ENCODE results near the gene TUBD1. TPM values are rescaled to one million over a fixed set of nuclear protein-coding genes. Genes with fewer than 3 reads are reported as not detected.
"Not testable (repeated sequence)": the region's sequence is repeated elsewhere in the genome, so short reads cannot be mapped to it uniquely, and the experiment has no call there.

TUBD1 gene, protein sequence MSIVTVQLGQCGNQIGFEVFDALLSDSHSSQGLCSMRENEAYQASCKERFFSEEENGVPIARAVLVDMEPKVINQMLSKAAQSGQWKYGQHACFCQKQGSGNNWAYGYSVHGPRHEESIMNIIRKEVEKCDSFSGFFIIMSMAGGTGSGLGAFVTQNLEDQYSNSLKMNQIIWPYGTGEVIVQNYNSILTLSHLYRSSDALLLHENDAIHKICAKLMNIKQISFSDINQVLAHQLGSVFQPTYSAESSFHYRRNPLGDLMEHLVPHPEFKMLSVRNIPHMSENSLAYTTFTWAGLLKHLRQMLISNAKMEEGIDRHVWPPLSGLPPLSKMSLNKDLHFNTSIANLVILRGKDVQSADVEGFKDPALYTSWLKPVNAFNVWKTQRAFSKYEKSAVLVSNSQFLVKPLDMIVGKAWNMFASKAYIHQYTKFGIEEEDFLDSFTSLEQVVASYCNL
- 12.5 TPM for total RNA-seq

DNA sequence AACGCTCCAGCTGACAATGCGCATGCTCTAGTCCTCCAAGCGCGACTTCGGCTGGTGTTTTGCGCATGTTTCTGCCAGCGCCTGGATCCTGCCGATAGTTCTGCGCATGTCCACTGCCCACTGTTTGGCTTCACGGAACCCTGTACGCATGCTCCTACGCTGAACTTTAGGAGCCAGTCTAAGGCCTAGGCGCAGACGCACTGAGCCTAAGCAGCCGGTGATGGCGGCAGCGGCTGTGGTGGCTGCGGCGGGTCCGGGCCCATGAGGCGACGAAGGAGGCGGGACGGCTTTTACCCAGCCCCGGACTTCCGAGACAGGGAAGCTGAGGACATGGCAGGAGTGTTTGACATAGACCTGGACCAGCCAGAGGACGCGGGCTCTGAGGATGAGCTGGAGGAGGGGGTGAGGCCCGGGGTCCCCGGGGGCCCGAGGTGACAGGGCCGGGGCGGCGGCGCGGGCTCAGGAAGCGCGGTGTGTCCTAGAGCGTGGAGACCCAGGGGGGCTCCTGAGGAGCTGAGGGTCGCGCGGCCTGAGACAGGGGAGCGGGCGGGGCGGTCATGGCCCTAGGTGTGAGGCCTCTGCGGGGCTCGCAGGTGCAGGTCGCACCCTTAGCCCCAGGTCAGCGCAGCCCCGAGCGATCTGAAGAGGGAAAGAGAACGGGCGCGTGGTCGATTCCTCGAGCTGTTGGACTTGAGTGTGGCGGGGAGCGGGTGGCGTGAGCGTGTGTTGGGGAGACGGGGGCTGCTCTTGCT lies at the start of gene TUBD1, which contains the start of gene RPS6KB1:
TUBD1 (minus strand) TSS at position 20 of the 752 bp plus-strand sequence. CDS start 1,941 bp downstream, outside the sequence.
RPS6KB1 (plus strand) TSS at position 198 of the 752 bp plus-strand sequence; CDS start at position 262, 64 bp downstream.
- ATAC-seq: peak; percentile 99

DNA sequence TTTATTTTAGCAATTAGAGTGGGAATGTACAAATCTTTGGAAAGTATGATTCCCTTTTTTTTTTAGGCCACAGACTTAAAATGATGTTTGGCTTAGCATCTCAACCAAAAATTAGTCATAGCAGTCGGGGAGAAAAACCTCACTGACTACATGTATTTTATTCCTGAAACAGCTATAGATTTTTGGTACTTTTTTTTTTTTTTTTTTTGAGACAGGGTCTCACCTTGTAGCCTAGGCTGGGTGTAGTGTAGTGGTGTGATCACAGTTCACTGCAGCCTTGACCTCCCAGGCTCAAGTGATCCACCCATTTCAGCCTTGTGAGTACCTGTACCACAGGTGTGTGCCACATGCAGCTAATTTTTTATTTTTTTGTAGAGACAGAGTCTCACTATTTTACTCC lies 48.4 kb upstream of the TUBD1 start:
- ATAC-seq: no peak

- not testable (repeated sequence) for ATAC-seq
Observed at GRCh38 chr17:59940697-59941096, 48.0 kb upstream of the TUBD1 start.

- ATAC-seq: not testable (repeated sequence)
Observed at GRCh38 chr17:59933317-59933716, 40.6 kb upstream of the TUBD1 start.

DNA sequence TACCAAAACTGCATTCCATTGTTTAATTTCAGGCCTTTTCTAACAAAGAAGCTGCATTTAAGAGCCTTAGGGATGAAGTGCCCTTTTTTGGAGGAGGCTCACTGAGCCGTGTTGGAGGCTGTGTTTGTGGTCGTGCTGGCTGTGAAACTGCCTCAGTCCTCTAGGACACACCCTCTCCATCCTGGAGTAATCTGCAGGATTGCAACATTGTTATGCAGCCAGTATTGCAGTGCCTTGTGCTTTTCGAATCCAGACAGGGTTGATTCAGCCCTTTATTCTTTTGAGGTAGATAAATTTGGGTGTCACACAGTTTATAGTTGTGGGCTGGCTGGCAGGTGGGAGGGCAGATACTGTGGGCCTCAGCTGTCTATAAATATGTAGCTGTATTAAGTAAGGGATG lies 38.0 kb upstream of the TUBD1 start:
- peak; percentile 89 for ATAC-seq

DNA sequence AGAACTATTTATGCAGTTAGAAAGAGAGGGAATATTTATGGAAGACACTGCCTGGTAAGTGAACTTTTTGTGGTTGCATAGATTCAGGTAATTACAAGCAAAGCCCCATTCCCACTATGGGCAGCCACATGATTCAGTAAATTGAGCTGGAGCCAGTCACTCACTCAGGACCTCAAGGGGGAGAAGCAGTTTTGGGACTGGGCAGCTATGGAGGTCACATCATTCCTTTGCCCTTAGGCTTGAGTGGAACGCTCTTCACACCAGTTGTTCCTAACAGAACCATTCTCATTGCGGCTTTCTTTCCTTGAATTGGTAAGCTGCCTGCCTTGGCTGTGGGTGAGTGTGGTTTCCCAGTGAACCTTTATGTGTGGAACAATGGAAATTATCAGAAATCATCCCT lies 37.4 kb upstream of the TUBD1 start:
- ATAC-seq: not testable (repeated sequence)

GRCh38 chr17:59920637-59921036 lies 27.9 kb upstream of the TUBD1 start:
- not testable (repeated sequence) for ATAC-seq

GRCh38 chr17:59916446-59916845 lies 23.7 kb upstream of the TUBD1 start:
- no peak for ATAC-seq

DNA sequence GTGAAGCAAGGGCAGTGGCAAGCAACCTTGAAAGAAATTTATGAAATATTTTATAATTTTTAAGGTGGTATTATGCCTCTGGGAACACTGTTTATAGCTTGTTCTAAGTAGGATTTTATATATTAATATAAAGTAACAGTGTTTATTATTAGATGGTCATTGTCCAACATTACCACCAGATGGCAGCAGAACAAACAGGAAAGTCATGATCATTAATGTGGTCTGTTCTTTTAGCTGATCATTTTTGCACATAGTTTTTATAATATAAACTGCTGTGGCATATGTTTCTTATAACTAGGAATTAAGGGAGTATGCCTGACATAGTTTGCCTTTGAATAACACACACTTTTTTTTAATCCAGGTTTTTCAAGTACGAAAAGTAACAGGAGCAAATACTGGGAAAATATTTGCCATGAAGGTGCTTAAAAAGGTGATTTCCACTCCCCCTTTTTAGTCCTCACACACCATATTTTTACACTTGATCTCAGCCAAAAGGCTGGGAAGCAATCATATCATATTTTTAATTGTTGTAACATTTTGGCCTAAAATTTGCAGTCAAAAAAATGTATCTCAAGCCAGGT lies 21.6 kb upstream of the TUBD1 start:
- peak; percentile 35 for ATAC-seq

- no peak for ATAC-seq
Observed at GRCh38 chr17:59907467-59907866, 14.7 kb upstream of the TUBD1 start.

- no peak for ATAC-seq
Observed at GRCh38 chr17:59903455-59903854, 10.7 kb upstream of the TUBD1 start.

DNA sequence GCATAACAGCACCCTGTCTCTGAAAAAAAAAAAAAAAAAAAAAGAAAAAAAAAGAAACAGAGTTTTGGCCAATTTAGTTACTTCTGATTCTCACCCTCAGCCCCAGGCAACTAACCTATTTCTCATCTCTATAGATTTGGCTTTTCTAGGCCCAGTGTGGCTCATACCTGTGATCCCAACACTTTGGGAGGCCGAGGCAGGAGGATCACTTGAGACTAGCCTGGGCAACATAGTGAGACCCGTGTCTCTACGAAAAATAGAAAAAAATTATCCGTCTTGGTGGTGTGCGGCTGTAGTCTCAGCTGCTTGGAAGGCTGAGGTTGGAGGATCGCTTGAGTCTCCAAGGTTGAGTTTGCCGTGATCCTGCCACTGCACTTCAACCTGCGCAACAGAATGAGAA lies 8.9 kb upstream of the TUBD1 start:
- ATAC-seq: no peak

- no peak for ATAC-seq
Observed at GRCh38 chr17:59899099-59899498, 6.4 kb upstream of the TUBD1 start.

- no peak for ATAC-seq
Observed at GRCh38 chr17:59897090-59897489, 4.3 kb upstream of the TUBD1 start.

GRCh38 chr17:59893676-59894100 lies 945 bp upstream of the TUBD1 start:
- ATAC-seq: no peak

- peak; percentile 41 for ATAC-seq
Observed at GRCh38 chr17:59892251-59892923, 356 bp downstream of the TUBD1 start.

- ATAC-seq: peak; percentile 22
Observed at GRCh38 chr17:59890720-59891119, 2.0 kb downstream of the TUBD1 start.

- ATAC-seq: no peak
Observed at GRCh38 chr17:59888145-59888750, 4.5 kb downstream of the TUBD1 start.

DNA sequence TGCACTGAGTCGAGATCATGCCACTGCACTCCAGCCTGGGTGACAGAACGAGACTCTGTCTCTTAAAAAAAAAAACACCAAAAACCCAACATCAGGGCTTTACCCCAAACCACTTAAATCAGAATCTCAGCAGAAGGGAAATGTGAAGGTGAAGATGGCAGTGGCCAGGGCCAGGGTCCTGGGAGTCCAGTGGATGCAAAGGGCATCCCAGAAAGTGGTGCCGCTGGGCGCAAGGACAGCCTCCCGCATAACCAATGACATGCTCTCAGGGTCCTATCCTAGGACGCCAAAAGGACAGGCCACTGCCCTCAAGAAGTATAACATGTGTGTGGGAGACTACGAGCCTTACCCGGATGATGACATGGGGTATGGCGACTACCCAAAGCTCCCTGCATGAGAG lies 7.9 kb downstream of the TUBD1 start:
- ATAC-seq: no peak

DNA sequence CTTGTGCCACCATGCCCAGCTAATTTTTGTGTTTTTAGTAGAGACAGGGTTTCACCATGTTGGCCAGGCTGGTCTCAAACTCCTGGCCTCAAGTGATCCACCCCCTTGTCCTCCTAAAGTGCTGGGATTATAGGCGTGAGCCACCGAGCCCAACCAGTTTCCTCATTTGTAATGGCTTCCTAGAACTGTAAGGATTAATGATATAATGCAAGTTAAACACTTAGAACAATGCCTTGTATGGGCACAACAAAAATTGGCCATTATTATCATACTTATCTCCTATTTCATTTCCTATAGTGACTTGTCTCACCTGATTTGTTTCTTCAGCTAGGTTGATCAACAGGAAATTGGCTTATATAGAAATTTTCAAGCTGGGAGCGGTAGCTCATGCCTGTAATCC lies 14.1 kb downstream of the TUBD1 start:
- peak; percentile 88 for ATAC-seq

- no peak for ATAC-seq
Observed at GRCh38 chr17:59877965-59878364, 14.8 kb downstream of the TUBD1 start.

DNA sequence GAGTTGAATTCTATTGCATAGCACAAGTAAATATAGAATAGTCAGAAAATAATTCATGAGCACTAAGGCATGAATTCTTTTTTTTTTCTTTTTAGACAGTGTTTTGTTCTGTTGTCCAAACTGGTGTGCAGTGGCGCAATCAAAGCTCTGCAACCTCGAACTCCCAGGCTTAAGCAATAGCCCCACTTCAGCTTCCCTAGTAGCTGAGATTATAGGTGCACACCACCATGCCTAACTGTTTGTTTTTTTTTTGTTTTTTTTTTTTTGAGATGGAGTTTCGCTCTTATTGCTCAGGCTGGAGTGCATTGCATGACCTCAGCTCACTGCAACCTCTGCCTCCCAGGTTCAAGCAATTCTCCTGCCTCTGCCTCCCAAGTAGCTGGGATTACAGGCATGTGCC lies 16.6 kb downstream of the TUBD1 start:
- no peak for ATAC-seq
